HCT116 (cell line): ENCODE results near the gene FOXF1.

Experiments used
- CTCF ChIP-seq, 3 experiments: fragments of 200-600 bp in 1 of 3; sonication (generic) in 1 of 3; IDR thresholded peaks in 2 of 3; conservative IDR thresholded peaks in 1 of 3; 2 replicates each; pipeline ENCODE4 v1.5.1; 2012 to 2017; ENCODE audit warnings: low read depth in 2 of 3, low read length in 2 of 3, antibody characterized with exemption in 1 of 3, borderline replicate concordance in 1 of 3, control low read depth in 1 of 3, mild to moderate bottlenecking in 1 of 3, mixed read lengths in 1 of 3, mixed run types in 1 of 3, moderate library complexity in 1 of 3; ENCODE audit not compliant: insufficient read depth in 1 of 3
- EZH2 ChIP-seq: fragments of 200-600 bp; sonication (generic); IDR thresholded peaks from 2 replicates; pipeline ENCODE4 v1.6.1; 2017; ENCODE audit warnings: antibody characterized with exemption, mixed run types
- JUND ChIP-seq: IDR thresholded peaks from 2 replicates; pipeline ENCODE4 v1.6.1; 2012
- MAX ChIP-seq: IDR thresholded peaks from 2 replicates; pipeline ENCODE4 v1.6.1; 2012
- POLR2A ChIP-seq: IDR thresholded peaks from 2 replicates; pipeline ENCODE4 v1.7.0; 2011; ENCODE audit warnings: borderline replicate concordance; ENCODE audit not compliant: insufficient read depth, insufficient read length; ENCODE audit errors: extremely low read depth
- REST ChIP-seq: IDR thresholded peaks from 2 replicates; pipeline ENCODE4 v1.6.1; 2012; ENCODE audit warnings: low read depth
- YY1 ChIP-seq: IDR thresholded peaks from 2 replicates; pipeline ENCODE4 v1.6.1; 2011; ENCODE audit warnings: low read length, low read depth, moderate library complexity, mild to moderate bottlenecking; ENCODE audit not compliant: insufficient replicate concordance; ENCODE audit errors: extremely low read depth
- ZBTB33 ChIP-seq: IDR thresholded peaks from 2 replicates; pipeline ENCODE4 v1.6.1; 2011; ENCODE audit warnings: mild to moderate bottlenecking, low read length, moderate library complexity; ENCODE audit not compliant: insufficient replicate concordance; ENCODE audit errors: extremely low read depth

- TF ChIP-seq CTCF (IDR thresholded peaks at IDR 0.05 in 2 of 3, conservative IDR thresholded peaks at IDR 0.05 in 1 of 3; ENCODE audit: borderline replicate concordance in 1 of 3, insufficient read depth in 1 of 3, low read depth in 2 of 3, low read length in 2 of 3) (no peak), MAX (no peak), EZH2 (no peak), ZBTB33 (no peak), REST (no peak), JUND (no peak), YY1 (no peak), POLR2A (no peak)
Measured at GRCh38 chr16:86550281-86550680, 40.0 kb downstream of the FOXF1 start.
